HepG2 (cell line): ENCODE data around the gene TLE1. TPM values are rescaled to one million over a fixed set of nuclear protein-coding genes. Genes with fewer than 3 reads are reported as not detected.
A peak's percentile ranks its signal among the peaks of the same experiment; 100 is the strongest.

Experiments
- CHD4 ChIP-seq: fragments of 200-600 bp; sonication (generic); IDR thresholded peaks from 2 replicates; pipeline ENCODE4 v1.7.0; 2017; ENCODE audit warnings: mild to moderate bottlenecking, low read length, borderline replicate concordance
- DDIT3 ChIP-seq: sonication (generic); formaldehyde crosslinking; IDR thresholded peaks from 2 replicates; pipeline ENCODE4 v1.4.0; 2020; ENCODE audit warnings: mild to moderate bottlenecking, missing genetic modification reagents
- FOXP1 ChIP-seq, 2 experiments: fragments of 450-650 bp in 1 of 2; IDR thresholded peaks; 2 replicates each; pipeline ENCODE4 v1.6.1; 2017 to 2018; ENCODE audit warnings: antibody characterized with exemption in 1 of 2
- HCFC1 ChIP-seq: fragments of 150-350 bp; IDR thresholded peaks from 2 replicates; pipeline ENCODE4 v1.6.1; 2014; ENCODE audit warnings: low read depth, low read length
- HIVEP1 ChIP-seq: sonication (generic); formaldehyde crosslinking; IDR thresholded peaks from 2 replicates; pipeline ENCODE4 v1.4.0; 2020; ENCODE audit warnings: mild to moderate bottlenecking, missing genetic modification reagents
- HNF1B ChIP-seq: sonication (generic); formaldehyde crosslinking; IDR thresholded peaks from 2 replicates; pipeline ENCODE4 v1.5.1; 2020; ENCODE audit warnings: mild to moderate bottlenecking, moderate library complexity, missing genetic modification reagents
- IKZF5 ChIP-seq: IDR thresholded peaks from 2 replicates; pipeline ENCODE4 v1.6.1; 2018; ENCODE audit warnings: missing genetic modification reagents, mild to moderate bottlenecking, missing compliant biosample characterization
- PRDM10 ChIP-seq: sonication (generic); formaldehyde crosslinking; IDR thresholded peaks from 2 replicates; pipeline ENCODE4 v1.4.0; 2020; ENCODE audit warnings: low read depth, missing genetic modification reagents
- PRPF4 ChIP-seq: fragments of 200-400 bp; formaldehyde crosslinking; IDR thresholded peaks from 2 replicates; pipeline ENCODE4 v1.6.1; 2016; ENCODE audit warnings: low read length, low read depth; ENCODE audit not compliant: poor library complexity, severe bottlenecking
- RAD21 ChIP-seq: fragments of 450-650 bp; formaldehyde crosslinking; IDR thresholded peaks from 2 replicates; pipeline ENCODE4 v1.5.0; 2020; ENCODE audit warnings: mild to moderate bottlenecking
- RARG ChIP-seq: sonication (generic); formaldehyde crosslinking; IDR thresholded peaks from 2 replicates; pipeline ENCODE4 v1.4.0; 2020; ENCODE audit warnings: low read depth, mild to moderate bottlenecking, missing genetic modification reagents
- RERE ChIP-seq: IDR thresholded peaks from 2 replicates; pipeline ENCODE4 v1.6.1; 2016; ENCODE audit warnings: low read depth, missing genetic modification reagents, missing compliant biosample characterization
- XRCC5 ChIP-seq: fragments of 200-400 bp; formaldehyde crosslinking; optimal IDR thresholded peaks from 2 replicates; pipeline ENCODE3; 2017; ENCODE audit warnings: mild to moderate bottlenecking, low read length
- ZNF350 ChIP-seq: sonication (generic); formaldehyde crosslinking; IDR thresholded peaks from 2 replicates; pipeline ENCODE4 v1.4.0; 2020; ENCODE audit warnings: mild to moderate bottlenecking, low read depth, missing genetic modification reagents, borderline replicate concordance
- ZNF891 ChIP-seq: sonication (generic); formaldehyde crosslinking; IDR thresholded peaks from 2 replicates; pipeline ENCODE4 v1.5.0; 2020; ENCODE audit warnings: mild to moderate bottlenecking, missing genetic modification reagents
- polyA plus RNA-seq, 8 experiments: library from polyadenylated mRNA; depleted of rRNA in 3 of 8; stranded (reverse) in 7 of 8; unstranded in 1 of 8; fragments of >200 nt; fragmentation: Illumina TruSeq in 4 of 8; extraction: Trizol in 4 of 8; gene quantifications; 2 replicates each; pipeline versions ENCODE4 v1.2.1 to v1.2.3, GENCODE V29; 2011 to 2016; ENCODE audit warnings: low read depth in 4 of 8, missing spikeins in 1 of 8, mixed read lengths in 1 of 8; ENCODE audit not compliant: insufficient read depth in 1 of 8
- total RNA-seq, 5 experiments: library from RNA; depleted of rRNA; stranded (reverse); fragments of >200 nt; fragmentation: Illumina TruSeq; extraction: Trizol; gene quantifications; 2 replicates each; pipeline ENCODE4 v1.2.3, GENCODE V29; 2016; ENCODE audit warnings: low read depth in 1 of 5

The TLE1 gene
- total and polyA plus RNA-seq, 2 of the 13 experiments (the other 11 are each of a cell fraction or from before 2014, with no cell fraction given), result 35.9 to 109 TPM

- peak; percentile 62; the same call in 1 of the 2 replicates for TF ChIP-seq IKZF5 (CRISPR knock-in tag)
- TF ChIP-seq XRCC5, result no peak
- peak; percentile 70; the same call in 1 of the 2 replicates for TF ChIP-seq HIVEP1 (CRISPR knock-in tag)
- TF ChIP-seq ZNF350 (CRISPR knock-in tag), result 0 out of 2 replicates have a peak, but pooled peaks have one; percentile 47
- TF ChIP-seq HCFC1, result 0 out of 2 replicates have a peak, but pooled peaks have one; percentile 4
- 0 out of 2 replicates have a peak, but pooled peaks have one; percentile 28 for TF ChIP-seq PRDM10 (CRISPR knock-in tag)
- TF ChIP-seq ZNF891 (CRISPR knock-in tag), result peak; percentile 9; the same call in 1 of the 2 replicates
- no peak for TF ChIP-seq PRPF4
- no peak for TF ChIP-seq FOXP1 (IDR thresholded peaks at IDR 0.05)
- TF ChIP-seq FOXP1 (CRISPR knock-in tag; IDR thresholded peaks at IDR 0.05), result peak; percentile 32; the same call in 1 of the 2 replicates
- TF ChIP-seq DDIT3 (CRISPR knock-in tag), result no peak
- TF ChIP-seq RAD21, result peak; percentile 59
- peak; percentile 72; the same call in 1 of the 2 replicates for TF ChIP-seq RERE (CRISPR knock-in tag)
- no peak; the same call in 1 of the 2 replicates for TF ChIP-seq RARG (CRISPR knock-in tag)
- TF ChIP-seq HNF1B, result peak; percentile 70
- no peak for TF ChIP-seq CHD4
Measured at GRCh38 chr9:81689343-81690175, at the start of gene TLE1 (continued).
